HepG2 (cell line): ENCODE results near the gene CCDC86. TPM values are rescaled to one million over a fixed set of nuclear protein-coding genes. Genes with fewer than 3 reads are reported as not detected.

ENCODE experiments used
- ATF7-NPFF ChIP-seq: sonication (generic); formaldehyde crosslinking; IDR thresholded peaks from 2 replicates; pipeline ENCODE4 v1.8.1; 2023; ENCODE audit warnings: mild to moderate bottlenecking, low read depth, missing genetic modification reagents, moderate library complexity
- CHCHD3 ChIP-seq: sonication (generic); formaldehyde crosslinking; IDR thresholded peaks from 2 replicates; pipeline ENCODE4 v1.8.0; 2022; ENCODE audit warnings: mild to moderate bottlenecking, missing genetic modification reagents, moderate library complexity
- JUND ChIP-seq: sonication (generic); formaldehyde crosslinking; IDR thresholded peaks from 2 replicates; pipeline ENCODE4 v1.8.0; 2022; ENCODE audit warnings: mild to moderate bottlenecking, missing genetic modification reagents
- KLF16 ChIP-seq, 2 experiments: sonication (generic) in 1 of 2; formaldehyde crosslinking in 1 of 2; IDR thresholded peaks; 2 replicates each; pipeline versions ENCODE4 v1.6.1 to v1.8.0; 2016 to 2023; ENCODE audit warnings: missing genetic modification reagents in 2 of 2, missing compliant biosample characterization in 1 of 2
- MAX ChIP-seq: IDR thresholded peaks from 2 replicates; pipeline ENCODE4 v1.6.1; 2012; ENCODE audit warnings: inconsistent platforms
- NR2C2 ChIP-seq: sonication (generic); formaldehyde crosslinking; IDR thresholded peaks from 2 replicates; pipeline ENCODE4 v1.4.0; 2020; ENCODE audit warnings: missing genetic modification reagents, mild to moderate bottlenecking, moderate library complexity, borderline replicate concordance
- NR3C1 ChIP-seq: sonication (generic); formaldehyde crosslinking; IDR thresholded peaks from 2 replicates; pipeline ENCODE4 v1.4.0; 2020; ENCODE audit warnings: missing genetic modification reagents
- PAF1 ChIP-seq: IDR thresholded peaks from 2 replicates; pipeline ENCODE4 v1.6.1; 2016; ENCODE audit warnings: missing genetic modification reagents, missing compliant biosample characterization
- POGK ChIP-seq: sonication (generic); formaldehyde crosslinking; conservative IDR thresholded peaks from 2 replicates; pipeline ENCODE4 v1.8.0; 2022; ENCODE audit warnings: mild to moderate bottlenecking, moderate library complexity, missing genetic modification reagents
- RAD51 ChIP-seq: fragments of 450-650 bp; IDR thresholded peaks from 2 replicates; pipeline ENCODE4 v1.6.1; 2016; ENCODE audit warnings: borderline replicate concordance
- SIX1 ChIP-seq: sonication (generic); formaldehyde crosslinking; IDR thresholded peaks from 2 replicates; pipeline ENCODE4 v1.4.0; 2020; ENCODE audit warnings: missing genetic modification reagents, borderline replicate concordance
- TARDBP ChIP-seq: sonication (generic); formaldehyde crosslinking; IDR thresholded peaks from 2 replicates; pipeline ENCODE4 v1.8.0; 2022; ENCODE audit warnings: mild to moderate bottlenecking, missing genetic modification reagents
- TFE3 ChIP-seq: IDR thresholded peaks from 2 replicates; pipeline ENCODE4 v1.6.1; 2016
- THAP7 ChIP-seq: sonication (generic); formaldehyde crosslinking; IDR thresholded peaks from 2 replicates; pipeline ENCODE4 v1.8.1; 2023; ENCODE audit warnings: mild to moderate bottlenecking, missing genetic modification reagents
- THAP9 ChIP-seq: sonication (generic); formaldehyde crosslinking; IDR thresholded peaks from 2 replicates; pipeline ENCODE4; 2020; ENCODE audit warnings: missing genetic modification reagents, mild to moderate bottlenecking, borderline replicate concordance
- TRIM24 ChIP-seq: sonication (generic); formaldehyde crosslinking; IDR thresholded peaks from 2 replicates; pipeline ENCODE4 v1.8.0; 2022; ENCODE audit warnings: mild to moderate bottlenecking, missing genetic modification reagents
- ZBTB7B ChIP-seq: sonication (generic); formaldehyde crosslinking; IDR thresholded peaks from 2 replicates; pipeline ENCODE4 v1.4.0; 2020; ENCODE audit warnings: missing genetic modification reagents
- ZEB1 ChIP-seq: IDR thresholded peaks from 2 replicates; pipeline ENCODE4 v1.6.1; 2012; ENCODE audit warnings: mild to moderate bottlenecking, low read depth, inconsistent platforms; ENCODE audit not compliant: insufficient replicate concordance
- ZNF460 ChIP-seq: sonication (generic); formaldehyde crosslinking; IDR thresholded peaks from 2 replicates; pipeline ENCODE4 v1.5.1; 2020; ENCODE audit warnings: missing genetic modification reagents, mild to moderate bottlenecking, borderline replicate concordance
- ZNF556 ChIP-seq: sonication (generic); formaldehyde crosslinking; IDR thresholded peaks from 2 replicates; pipeline ENCODE4 v1.4.0; 2020; ENCODE audit warnings: mild to moderate bottlenecking, missing genetic modification reagents, borderline replicate concordance
- ZNF691 ChIP-seq: sonication (generic); formaldehyde crosslinking; IDR thresholded peaks from 2 replicates; pipeline ENCODE4 v1.4.0; 2020; ENCODE audit warnings: missing genetic modification reagents, low read depth, mild to moderate bottlenecking, borderline replicate concordance
- ZSCAN30 ChIP-seq: sonication (generic); formaldehyde crosslinking; IDR thresholded peaks from 2 replicates; pipeline ENCODE4 v1.5.0; 2020; ENCODE audit warnings: mild to moderate bottlenecking, missing genetic modification reagents
- polyA plus RNA-seq, 8 experiments: library from polyadenylated mRNA; depleted of rRNA in 3 of 8; stranded (reverse) in 7 of 8; unstranded in 1 of 8; fragments of >200 nt; fragmentation: Illumina TruSeq in 4 of 8; extraction: Trizol in 4 of 8; gene quantifications; 2 replicates each; pipeline versions ENCODE4 v1.2.1 to v1.2.3, GENCODE V29; 2011 to 2016; ENCODE audit warnings: low read depth in 4 of 8, missing spikeins in 1 of 8, mixed read lengths in 1 of 8; ENCODE audit not compliant: insufficient read depth in 1 of 8
- total RNA-seq, 5 experiments: library from RNA; depleted of rRNA; stranded (reverse); fragments of >200 nt; fragmentation: Illumina TruSeq; extraction: Trizol; gene quantifications; 2 replicates each; pipeline ENCODE4 v1.2.3, GENCODE V29; 2016; ENCODE audit warnings: low read depth in 1 of 5

The CCDC86 gene
- total and polyA plus RNA-seq, 2 of the 13 experiments (the other 11 are each of a cell fraction or from before 2014, with no cell fraction given) = 33.8 to 37.6 TPM

- TF ChIP-seq THAP7 (peak; percentile 79; the same call in 1 of the 2 replicates), ATF7-NPFF (CRISPR knock-in tag) (peak; percentile 56; the same call in 1 of the 2 replicates), ZNF556 (CRISPR knock-in tag) (peak; percentile 81; the same call in 1 of the 2 replicates), NR3C1 (CRISPR knock-in tag) (no peak), TARDBP (CRISPR knock-in tag) (peak; percentile 98), JUND (CRISPR knock-in tag) (peak; percentile 81; the same call in 1 of the 2 replicates), RAD51 (no peak), ZNF460 (CRISPR knock-in tag) (no peak; the same call in 1 of the 2 replicates), PAF1 (no peak), ZNF691 (CRISPR knock-in tag) (peak; percentile 91; the same call in 1 of the 2 replicates), ZSCAN30 (CRISPR knock-in tag) (no peak), KLF16 (CRISPR knock-in tag; IDR thresholded peaks at IDR 0.05) (peak in 1 of 2 experiments; percentile 95; a peak in 2 of 4 replicates), TFE3 (CRISPR knock-in tag) (peak; percentile 63), ZEB1 (peak; percentile 23), NR2C2 (CRISPR knock-in tag) (peak; percentile 61), ZBTB7B (CRISPR knock-in tag) (peak; percentile 100), CHCHD3 (no peak), TRIM24 (CRISPR knock-in tag) (no peak), THAP9 (peak; percentile 46; the same call in 1 of the 2 replicates), MAX (peak; percentile 90), SIX1 (peak; percentile 98), POGK (CRISPR knock-in tag) (peak; percentile 87)
These were observed 38.9 kb downstream of the CCDC86 start (continued) for GRCh38 chr11:60880643-60881282.
